Astrocyte of the hippocampus (primary cell): ENCODE measurements around the gene TSPAN33.
"Not testable (repeated sequence)": the region's sequence is repeated elsewhere in the genome, so short reads cannot be mapped to it uniquely, and the experiment has no call there.

ENCODE experiments used
- DNase-seq: peaks from one replicate; pipeline ENCODE4 v3.0.0; 2011; ENCODE audit warnings: low read depth, low spot score

TSPAN33 gene

DNA sequence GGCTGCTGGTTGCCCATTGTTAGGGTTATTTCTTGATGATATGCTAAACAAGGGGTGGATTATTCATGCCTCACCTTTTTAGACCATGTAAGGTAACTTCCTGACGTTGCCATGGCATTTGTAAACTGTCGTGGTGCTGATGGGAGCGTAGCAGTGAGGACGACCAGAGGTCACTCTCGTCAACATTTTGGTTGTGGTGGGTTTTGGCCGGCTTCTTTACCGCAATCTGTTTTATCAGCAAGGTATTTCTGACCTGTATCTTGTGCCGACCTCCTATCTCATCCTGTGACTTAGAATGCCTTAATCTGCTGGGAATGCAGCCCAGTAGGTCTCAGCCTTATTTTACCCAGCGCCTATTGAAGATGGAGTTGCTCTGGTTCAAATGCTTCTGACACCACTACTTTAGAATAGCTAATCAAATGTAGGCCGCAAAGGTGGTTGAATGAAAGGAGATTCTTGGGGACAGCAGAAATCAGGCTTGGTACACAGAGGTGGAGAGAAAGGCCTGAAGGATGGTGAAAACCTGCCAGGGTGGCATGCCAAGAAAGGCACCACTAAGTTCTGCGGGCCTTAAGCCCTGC is 26.0 kb downstream of the TSPAN33 start:
- DNase-seq, result no peak

- not testable (repeated sequence) for DNase-seq
Measured at GRCh38 chr7:129173861-129174260, 29.4 kb downstream of the TSPAN33 start.

GRCh38 chr7:129176916-129177710 is 32.6 kb downstream of the TSPAN33 start:
- no peak for DNase-seq

GRCh38 chr7:129184981-129185670 is 40.6 kb downstream of the TSPAN33 start:
- DNase-seq, result no peak

- no peak for DNase-seq
Measured at GRCh38 chr7:129186749-129187260, 42.3 kb downstream of the TSPAN33 start.

DNA sequence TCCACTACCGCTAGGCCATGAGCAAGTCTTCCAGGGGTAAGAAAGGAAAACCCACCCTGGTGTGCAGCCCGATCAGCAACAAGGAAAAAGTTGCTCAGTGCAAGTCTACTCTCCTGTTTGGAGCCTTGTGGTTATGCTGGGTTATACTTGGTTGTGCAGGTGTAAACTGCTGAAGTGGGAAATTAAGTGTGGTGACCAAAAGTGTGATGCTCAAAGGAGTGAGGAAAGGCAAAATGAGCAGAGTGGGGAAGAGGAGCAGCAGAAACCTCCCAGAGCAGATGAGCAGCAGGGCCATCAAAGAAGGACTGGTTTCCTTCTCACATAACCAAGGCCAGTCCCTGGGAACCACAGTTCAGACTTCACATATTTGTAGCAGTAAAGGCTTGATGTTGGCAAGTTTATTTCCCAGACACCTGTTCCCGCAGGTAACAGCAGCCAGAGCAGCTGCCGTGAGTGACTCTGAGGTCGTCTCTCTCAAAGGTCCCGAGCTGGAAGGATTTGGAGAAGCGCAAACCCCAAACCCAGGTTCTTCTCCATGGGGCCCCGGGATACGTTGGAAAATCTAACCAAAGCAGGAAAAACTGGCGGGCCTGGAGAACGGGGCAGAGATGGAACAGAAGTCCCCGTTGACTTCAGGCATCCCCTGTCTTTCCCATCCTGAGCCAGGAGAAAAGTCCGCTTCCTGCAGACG is 43.3 kb downstream of the TSPAN33 start:
- DNase-seq, result peak; percentile 5

DNA sequence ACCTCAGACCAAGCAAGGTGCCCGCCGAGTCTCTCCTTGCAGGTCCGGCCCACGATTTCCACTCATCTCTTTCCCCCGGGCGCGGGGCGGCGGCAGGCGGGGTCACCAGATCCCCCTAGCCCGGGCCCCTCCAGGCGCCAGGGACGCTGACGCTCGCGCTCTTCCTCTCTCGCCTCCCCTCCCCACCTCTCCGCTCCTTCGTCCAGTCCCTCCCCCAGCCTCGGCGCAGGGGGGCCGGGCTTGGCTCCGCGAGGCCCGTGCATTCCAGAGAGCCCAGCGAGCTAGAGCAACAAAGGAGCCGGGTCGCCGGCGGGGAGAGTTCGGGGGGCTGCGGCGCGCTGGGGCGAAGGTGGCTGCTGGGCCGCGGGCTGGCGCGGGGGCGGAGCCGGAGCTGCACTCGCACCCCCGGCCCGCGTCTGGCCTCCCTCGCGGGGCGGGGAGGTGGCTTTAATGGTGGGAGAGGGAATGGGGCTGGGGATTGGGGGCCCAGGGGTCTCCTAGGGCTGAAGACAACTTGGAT is 43.9 kb downstream of the TSPAN33 start, which contains the start of gene SMO:
TSS of gene SMO (plus strand) at position 262 of the 520 bp plus-strand sequence. CDS start 519 bp downstream, outside the sequence.
- peak; percentile 88 for DNase-seq

DNA sequence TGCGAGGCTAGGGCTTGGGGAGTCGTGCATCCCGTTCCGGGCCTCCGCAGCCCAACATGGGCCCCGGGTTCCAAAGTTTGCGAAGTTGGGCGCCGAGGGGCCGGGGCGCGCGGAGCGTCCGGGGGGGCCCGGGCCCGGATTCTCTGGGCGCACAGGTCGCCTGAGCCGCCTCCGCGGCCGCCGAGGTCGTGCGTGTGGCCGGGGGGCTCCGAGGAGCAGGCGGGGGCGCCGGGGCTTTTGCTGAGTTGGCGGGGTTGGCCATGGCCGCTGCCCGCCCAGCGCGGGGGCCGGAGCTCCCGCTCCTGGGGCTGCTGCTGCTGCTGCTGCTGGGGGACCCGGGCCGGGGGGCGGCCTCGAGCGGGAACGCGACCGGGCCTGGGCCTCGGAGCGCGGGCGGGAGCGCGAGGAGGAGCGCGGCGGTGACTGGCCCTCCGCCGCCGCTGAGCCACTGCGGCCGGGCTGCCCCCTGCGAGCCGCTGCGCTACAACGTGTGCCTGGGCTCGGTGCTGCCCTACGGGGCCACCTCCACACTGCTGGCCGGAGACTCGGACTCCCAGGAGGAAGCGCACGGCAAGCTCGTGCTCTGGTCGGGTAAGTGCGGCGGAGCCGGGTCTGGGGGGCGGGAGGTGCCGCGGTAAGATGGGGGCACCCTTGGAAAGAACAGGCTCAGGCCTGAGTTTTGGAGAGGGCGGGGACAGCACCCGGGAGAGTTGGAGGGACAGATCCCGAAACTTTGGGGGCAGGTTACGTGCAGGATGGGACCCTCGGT is 44.6 kb downstream of the TSPAN33 start:
- peak; percentile 67 for DNase-seq

DNA sequence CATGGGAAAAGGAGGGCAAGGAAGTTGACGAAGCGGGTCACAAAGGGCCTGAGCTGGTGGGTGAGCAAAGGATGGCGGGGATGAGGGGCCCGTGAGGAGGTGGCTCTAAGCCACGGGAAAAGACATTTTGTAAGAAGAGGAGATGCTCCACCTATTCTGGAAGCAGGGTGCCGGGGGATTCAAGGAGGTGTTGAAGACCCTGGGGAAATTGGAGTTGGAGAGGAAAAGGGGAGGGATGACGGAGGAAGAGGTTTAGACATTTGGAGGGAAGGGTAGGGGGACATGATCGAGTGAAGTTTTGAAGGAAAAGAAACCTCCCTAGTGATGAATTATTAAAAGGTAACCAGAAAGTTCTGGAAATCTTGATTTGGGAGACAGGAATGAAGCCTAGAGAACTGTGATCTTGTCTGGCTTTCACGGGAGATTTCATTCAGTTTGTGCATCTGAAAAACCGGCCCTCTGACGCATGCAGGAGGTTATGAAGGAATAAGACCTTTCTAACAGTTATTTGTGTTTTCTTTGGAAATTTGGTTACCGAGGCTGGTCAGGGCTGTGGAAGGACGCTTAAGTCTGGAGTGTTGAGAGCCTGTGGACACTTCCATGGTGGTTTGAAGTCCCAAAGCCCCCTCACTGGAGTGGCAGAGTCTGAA is 45.3 kb downstream of the TSPAN33 start:
- DNase-seq, result peak; percentile 24

DNA sequence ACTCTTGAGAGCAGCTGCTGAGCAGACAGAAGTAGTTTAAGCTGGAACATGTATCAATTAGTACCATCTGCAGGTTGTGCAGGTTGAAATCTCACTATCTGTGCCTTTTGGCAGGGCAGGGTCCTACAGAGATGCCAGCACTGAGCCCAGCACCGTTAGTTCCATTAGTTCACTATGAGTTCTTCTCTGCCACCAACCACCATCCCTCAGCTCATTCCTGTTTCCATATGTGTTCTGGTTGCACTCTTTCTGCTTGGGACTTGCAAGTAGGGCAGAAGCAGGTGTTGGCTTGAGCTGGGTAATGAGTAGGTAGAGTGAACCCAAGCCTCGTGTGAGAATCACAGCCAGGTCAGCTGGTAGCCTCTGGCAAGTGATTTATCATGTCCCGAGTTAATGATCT is 46.8 kb downstream of the TSPAN33 start:
- no peak for DNase-seq

DNA sequence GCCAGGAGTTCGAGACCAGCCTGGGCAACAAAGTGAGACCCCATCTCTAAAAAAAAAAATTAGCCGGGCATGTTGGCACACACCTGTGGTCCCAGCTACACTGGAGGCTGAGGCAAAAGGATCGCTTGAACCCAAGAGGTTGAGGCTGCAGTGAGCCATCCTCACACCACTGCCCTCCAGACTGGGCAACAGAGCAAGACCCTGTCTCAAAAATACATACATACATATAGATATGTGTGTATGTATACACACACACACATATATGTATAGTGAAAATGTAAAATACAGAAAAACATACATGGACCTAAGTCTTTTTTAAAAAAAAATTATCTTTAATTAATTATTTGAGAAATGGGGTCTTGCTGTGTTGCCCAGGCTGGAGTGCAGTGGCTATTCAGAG is 49.4 kb downstream of the TSPAN33 start:
- no peak for DNase-seq

DNA sequence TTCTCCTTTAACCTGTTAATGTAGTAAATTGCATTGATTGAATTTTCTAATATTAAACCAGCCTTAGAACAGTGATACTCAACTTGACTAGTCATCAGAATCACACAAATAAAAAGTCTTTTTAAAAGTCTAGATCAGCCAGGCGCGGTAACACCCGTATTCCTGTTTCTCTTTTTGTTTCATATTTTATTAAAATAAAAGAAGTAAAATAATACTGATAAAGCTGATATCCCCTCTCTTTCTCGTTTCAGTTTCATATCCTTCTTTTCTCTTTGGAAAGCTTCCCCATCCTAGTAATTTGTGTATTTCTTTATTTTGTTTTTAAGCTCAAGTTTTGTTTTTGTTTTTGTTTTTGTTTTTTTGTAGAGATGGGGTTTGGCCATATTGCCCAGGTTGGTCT is 53.3 kb downstream of the TSPAN33 start:
- no peak for DNase-seq

GRCh38 chr7:129199406-129199805 is 54.9 kb downstream of the TSPAN33 start:
- DNase-seq, result no peak

DNA sequence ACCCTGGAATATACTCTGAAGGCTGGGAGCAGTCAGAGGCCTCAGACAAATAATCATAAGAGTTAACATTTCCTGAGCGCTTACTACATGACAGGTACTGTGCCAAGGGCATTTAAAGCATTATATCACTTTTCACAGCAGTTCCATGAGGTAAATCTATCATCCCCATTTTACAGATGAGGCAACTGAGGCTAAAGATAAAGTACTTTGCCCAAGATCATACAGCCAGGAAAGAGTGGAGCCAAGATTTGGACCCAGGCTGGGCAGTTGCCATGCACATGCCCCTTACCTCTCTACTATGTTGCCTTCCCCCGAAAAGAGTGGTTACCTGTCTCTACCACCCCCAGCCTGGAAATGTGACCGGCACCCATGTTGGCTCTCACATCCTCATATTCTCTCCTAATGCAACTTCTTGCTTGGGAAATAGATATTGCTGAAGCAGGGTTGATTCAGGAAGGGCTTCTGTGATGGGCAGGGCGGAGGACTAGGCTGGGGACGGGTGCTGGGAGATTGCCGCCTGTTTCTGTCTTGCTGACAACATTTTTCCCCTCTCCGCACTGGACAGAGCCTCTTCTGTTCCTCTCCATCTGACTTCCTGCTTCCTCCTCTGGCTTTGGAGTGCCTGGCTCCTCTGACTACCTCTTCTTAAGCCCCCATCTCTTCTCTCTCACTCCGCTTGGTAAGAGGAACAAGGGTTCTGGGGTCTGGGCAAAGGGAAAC is 57.7 kb downstream of the TSPAN33 start:
- no peak for DNase-seq

DNA sequence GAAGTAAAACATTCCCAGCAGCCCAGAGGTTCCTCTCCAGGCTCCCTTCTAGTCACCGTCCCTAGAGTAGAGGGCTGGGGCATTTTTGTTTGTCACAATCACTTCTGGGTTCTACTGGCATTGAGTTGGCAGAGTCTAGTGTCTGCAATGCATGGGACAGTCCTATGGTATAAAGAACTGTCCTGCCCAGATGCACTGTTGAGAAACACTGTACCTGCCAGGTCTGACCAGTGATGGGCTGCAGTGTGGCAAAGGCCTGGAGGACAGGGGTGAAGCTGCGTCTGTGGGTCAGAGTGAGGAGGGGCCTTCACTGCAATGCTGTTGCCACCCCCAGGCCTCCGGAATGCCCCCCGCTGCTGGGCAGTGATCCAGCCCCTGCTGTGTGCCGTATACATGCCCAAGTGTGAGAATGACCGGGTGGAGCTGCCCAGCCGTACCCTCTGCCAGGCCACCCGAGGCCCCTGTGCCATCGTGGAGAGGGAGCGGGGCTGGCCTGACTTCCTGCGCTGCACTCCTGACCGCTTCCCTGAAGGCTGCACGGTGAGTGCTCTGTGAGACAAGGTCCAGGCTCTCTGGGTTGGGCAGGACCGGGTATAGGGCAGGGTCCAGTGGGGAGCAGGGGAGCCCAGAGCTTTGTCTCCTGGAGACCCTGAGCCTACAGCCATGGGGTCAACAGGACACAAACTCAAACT is 58.7 kb downstream of the TSPAN33 start:
- DNase-seq, result no peak

DNA sequence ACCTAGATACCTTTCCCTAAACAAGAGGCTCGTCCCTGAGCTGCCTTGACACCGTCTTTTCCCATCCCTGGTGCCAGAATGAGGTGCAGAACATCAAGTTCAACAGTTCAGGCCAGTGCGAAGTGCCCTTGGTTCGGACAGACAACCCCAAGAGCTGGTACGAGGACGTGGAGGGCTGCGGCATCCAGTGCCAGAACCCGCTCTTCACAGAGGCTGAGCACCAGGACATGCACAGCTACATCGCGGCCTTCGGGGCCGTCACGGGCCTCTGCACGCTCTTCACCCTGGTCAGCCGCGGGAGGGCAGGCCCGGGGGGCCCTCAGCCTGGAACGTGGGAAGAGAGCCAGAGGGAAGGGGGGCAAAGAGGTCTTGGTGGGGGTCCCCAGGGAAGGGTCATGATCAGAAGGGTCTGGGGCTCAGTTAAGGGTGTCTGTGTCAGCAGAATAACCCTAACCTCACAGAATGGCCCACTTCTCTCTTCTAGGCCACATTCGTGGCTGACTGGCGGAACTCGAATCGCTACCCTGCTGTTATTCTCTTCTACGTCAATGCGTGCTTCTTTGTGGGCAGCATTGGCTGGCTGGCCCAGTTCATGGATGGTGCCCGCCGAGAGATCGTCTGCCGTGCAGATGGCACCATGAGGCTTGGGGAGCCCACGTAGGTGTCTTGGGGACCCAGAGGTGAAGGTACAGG is 60.8 kb downstream of the TSPAN33 start:
- DNase-seq, result no peak

- DNase-seq, result no peak
Measured at GRCh38 chr7:129205987-129206785, 61.7 kb downstream of the TSPAN33 start.

DNA sequence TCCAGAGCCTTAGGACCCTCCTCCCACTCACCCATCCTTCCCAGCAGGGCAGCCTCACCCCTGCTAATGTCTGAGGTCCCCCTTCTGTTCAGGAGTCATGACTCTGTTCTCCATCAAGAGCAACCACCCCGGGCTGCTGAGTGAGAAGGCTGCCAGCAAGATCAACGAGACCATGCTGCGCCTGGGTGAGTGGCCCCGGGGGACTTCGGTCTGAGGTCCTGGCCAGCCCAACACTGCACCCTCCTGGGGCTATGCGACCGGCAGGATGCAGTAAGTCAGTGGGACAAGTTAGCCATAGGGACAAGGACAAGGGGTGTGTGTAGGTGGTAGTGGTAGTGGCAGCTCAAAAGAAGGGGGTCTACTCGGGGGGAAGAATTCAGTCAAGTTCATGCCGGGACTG is 64.2 kb downstream of the TSPAN33 start:
- no peak for DNase-seq
